ENCODE measurements around the gene MYEF2.

DNA sequence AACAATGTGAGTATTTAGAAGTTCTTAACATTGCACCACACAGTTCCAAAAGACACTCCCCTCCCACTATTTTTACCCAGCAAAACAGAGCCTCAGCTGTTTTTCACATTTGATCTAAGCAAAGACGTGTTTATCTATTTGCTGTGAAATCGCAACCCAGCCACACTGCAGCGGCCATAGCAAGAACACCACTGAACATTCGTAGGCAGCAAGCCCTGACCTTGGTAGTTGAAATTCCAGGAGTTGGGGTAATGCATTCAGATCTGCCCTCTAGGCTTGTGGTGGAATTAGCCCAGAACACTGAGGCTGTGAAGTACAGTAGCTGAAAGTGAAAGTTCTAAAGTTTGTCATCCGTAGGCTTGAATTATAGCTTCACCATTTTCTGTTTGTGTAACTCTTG, 74.4 kb downstream of the MYEF2 start:
- TF ChIP-seq EZH2 (IDR thresholded peaks at IDR 0.05; ENCODE audit: borderline replicate concordance, low read depth, low read length, severe bottlenecking) (no peak), CTCF (IDR thresholded peaks at IDR 0.05; ENCODE audit: extremely low read depth in 1 of 2, insufficient read depth in 1 of 2, low read depth in 1 of 2, low read length in 2 of 2) (no peak), MYC (IDR thresholded peaks at IDR 0.05; ENCODE audit: low read depth, low read length) (no peak), POLR2A (IDR thresholded peaks at IDR 0.05; ENCODE audit: low read depth, low read length) (no peak), MAX (IDR thresholded peaks at IDR 0.05; ENCODE audit: insufficient read depth, insufficient read length) (no peak), POLR2AphosphoS5 (IDR thresholded peaks at IDR 0.05; ENCODE audit: insufficient read depth, low read depth, low read length) (no peak), FOS (IDR thresholded peaks at IDR 0.05; ENCODE audit: borderline replicate concordance, insufficient read depth, low read length) (no peak), JUN (IDR thresholded peaks at IDR 0.05; ENCODE audit: borderline replicate concordance, insufficient read depth, insufficient read length, low read depth) (no peak)
